ENCODE results near the gene LIAS. TPM values are rescaled to one million over a fixed set of nuclear protein-coding genes. Genes with fewer than 3 reads are reported as not detected.

Gene LIAS
- total and polyA plus RNA-seq, 4 donors: 8.6 to 26.7 (median 12.5) TPM

DNA sequence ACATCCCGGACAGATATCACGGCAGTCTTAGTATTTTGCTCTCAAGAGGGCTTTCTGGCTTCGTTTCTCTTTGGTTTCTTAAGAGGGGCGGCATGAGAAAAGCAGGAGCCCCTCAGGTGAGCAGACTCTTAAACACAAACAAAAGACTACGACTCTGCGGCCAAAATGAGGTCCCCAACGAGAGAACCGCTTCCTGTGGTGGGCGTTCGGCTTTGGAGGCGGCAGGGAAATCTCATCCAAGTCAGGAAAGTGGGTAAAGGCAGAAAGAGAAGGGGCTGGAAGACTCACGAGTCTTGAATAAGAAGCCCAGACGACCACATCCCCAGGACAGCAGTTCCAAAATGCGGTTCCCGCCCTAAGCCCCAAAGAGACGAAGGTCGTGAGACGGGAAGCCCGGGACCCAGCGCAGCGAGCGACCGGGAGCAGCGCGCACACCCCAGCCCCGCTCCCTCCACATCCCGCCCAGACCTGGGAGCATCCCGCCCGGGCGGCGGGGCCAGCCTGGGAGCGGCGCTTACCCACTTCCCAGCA, 68.0 kb downstream of the LIAS start:
- H3K36me3 ChIP-seq (ENCODE audit: control insufficient read depth in 4 of 4, insufficient read depth in 4 of 4, low read length in 4 of 4): peaks cover 0 to 7% (median 1%) of the 10 kb centered on the region in 4 donors
- peak overlapping the region; percentile 75 to 86 for H3K9ac ChIP-seq (ENCODE audit: insufficient read depth in 1 of 2, low read length in 2 of 2)
- H3K4me3 ChIP-seq: peak overlapping the region; percentile 63
- TF ChIP-seq, protein P1, sequence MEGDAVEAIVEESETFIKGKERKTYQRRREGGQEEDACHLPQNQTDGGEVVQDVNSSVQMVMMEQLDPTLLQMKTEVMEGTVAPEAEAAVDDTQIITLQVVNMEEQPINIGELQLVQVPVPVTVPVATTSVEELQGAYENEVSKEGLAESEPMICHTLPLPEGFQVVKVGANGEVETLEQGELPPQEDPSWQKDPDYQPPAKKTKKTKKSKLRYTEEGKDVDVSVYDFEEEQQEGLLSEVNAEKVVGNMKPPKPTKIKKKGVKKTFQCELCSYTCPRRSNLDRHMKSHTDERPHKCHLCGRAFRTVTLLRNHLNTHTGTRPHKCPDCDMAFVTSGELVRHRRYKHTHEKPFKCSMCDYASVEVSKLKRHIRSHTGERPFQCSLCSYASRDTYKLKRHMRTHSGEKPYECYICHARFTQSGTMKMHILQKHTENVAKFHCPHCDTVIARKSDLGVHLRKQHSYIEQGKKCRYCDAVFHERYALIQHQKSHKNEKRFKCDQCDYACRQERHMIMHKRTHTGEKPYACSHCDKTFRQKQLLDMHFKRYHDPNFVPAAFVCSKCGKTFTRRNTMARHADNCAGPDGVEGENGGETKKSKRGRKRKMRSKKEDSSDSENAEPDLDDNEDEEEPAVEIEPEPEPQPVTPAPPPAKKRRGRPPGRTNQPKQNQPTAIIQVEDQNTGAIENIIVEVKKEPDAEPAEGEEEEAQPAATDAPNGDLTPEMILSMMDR (IDR thresholded peaks at IDR 0.05; ENCODE audit: control extremely low read depth, extremely low read depth): no peak
- peaks cover 0 to 3% (median 0%) of the 10 kb centered on the region in 4 donors for H3K9me3 ChIP-seq (ENCODE audit: control insufficient read depth in 4 of 4, insufficient read depth in 3 of 4, low read length in 3 of 4)
- WGBS, 2 donors: 1% methylated on average over 26 to 33 of the region's 33 CpGs
- H3K4me1 ChIP-seq (ENCODE audit: control insufficient read depth in 5 of 5, insufficient read depth in 5 of 5, low read length in 5 of 5): peaks cover 0 to 21% (median 4%) of the 10 kb centered on the region in 5 donors
- DNase-seq: no peak
- H3K27me3 ChIP-seq (ENCODE audit: control insufficient read depth in 3 of 3, insufficient read depth in 3 of 3, low read length in 2 of 3): no peaks in the 10 kb centered on the region
- ATAC-seq (ENCODE audit: insufficient read depth, low FRiP score): peak; percentile 12
- H3K27ac ChIP-seq (ENCODE audit: low read depth in 1 of 2, low read length in 1 of 2): peak overlapping the region; percentile 86 to 93

DNA sequence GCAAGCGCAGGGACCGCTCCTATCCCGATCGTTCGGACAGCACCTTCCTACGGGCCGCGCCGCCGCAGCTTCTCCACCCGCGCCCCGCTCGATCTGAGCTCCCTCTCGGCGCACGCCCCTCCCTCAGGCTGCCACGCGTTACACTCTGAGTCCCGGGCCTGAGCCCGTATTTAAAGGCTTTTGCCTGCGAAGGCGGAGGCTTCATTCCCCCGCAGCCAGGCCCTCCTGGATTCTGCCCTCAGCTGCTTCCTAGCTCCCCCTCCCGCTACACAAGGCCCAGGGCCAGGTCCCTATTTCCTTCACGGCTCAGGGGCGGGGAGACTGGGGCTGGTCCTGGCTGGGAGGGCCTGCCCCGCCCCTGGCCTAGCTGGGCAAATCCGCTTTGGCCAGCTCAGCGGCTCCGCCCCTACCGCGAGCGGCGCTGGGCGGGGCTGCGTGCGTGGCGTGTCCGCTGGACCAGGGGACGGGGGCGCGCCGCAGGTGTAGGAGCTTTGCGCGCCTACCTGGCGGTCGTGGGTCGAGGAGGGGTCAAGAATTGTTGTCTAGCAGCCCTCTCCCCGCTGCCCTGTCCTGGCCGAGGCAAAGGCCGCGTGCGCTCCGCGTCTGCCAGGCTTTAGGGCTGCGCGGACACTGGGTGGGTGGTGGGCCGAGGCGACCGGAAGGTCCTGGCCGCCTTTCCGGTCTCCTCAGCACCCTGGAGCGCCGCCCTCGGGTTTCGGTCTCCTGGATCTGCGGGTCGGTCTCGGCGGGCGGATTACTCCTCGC, 68.6 kb downstream of the LIAS start, which contains the start of gene UGDH:
UGDH (minus strand) TSS at position 144 of the 765 bp plus-strand sequence. CDS start 5,927 bp downstream, outside the sequence.
- 0% methylated on average over 64 to 73 of the region's 73 CpGs for WGBS, 2 donors
- H3K9ac ChIP-seq (ENCODE audit: insufficient read depth in 1 of 2, low read length in 2 of 2): peak within 1 kb of the TSS; percentile 75 to 88
- peaks cover 0 to 11% (median 3%) of the 10 kb centered on the region in 4 donors for H3K36me3 ChIP-seq (ENCODE audit: control insufficient read depth in 4 of 4, insufficient read depth in 4 of 4, low read length in 4 of 4)
- TF ChIP-seq, protein P1 (IDR thresholded peaks at IDR 0.05; ENCODE audit: control extremely low read depth, extremely low read depth): no peak
- H3K27me3 ChIP-seq (ENCODE audit: control insufficient read depth in 3 of 3, insufficient read depth in 3 of 3, low read length in 2 of 3): no peaks in the 10 kb centered on the region
- peaks cover 0 to 18% (median 4%) of the 10 kb centered on the region in 5 donors for H3K4me1 ChIP-seq (ENCODE audit: control insufficient read depth in 5 of 5, insufficient read depth in 5 of 5, low read length in 5 of 5)
- peak within 1 kb of the TSS; percentile 93 to 95 for H3K27ac ChIP-seq (ENCODE audit: low read depth in 1 of 2, low read length in 1 of 2)
- H3K4me3 ChIP-seq: peak within 1 kb of the TSS; percentile 63
- peak; percentile 99 for DNase-seq
- peak; percentile 97 for ATAC-seq (ENCODE audit: insufficient read depth, low FRiP score)
- H3K9me3 ChIP-seq (ENCODE audit: control insufficient read depth in 4 of 4, insufficient read depth in 3 of 4, low read length in 3 of 4): peaks cover 0 to 3% (median 0%) of the 10 kb centered on the region in 4 donors

DNA sequence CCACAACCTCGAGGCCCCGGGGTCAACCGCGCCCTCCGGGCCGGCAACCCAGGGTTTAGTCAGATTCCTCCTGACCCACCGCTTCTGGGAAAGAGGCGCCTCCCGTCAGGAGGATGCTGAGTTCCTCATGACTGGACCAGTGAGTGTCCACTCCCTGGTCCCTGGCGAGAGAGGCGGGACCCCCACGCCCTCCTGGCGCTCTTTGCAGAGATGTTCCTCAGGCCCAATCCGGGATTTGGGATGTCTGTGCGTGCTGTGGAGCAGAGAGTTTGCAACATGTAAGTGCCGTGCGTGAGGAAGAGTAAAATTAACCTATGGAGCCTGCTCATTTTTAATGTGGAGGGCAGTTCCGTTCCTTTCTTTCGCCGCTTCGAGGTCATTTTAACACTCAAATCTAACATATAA, 69.2 kb downstream of the LIAS start:
- no peaks in the 10 kb centered on the region for H3K27me3 ChIP-seq (ENCODE audit: control insufficient read depth in 3 of 3, insufficient read depth in 3 of 3, low read length in 2 of 3)
- ATAC-seq (ENCODE audit: insufficient read depth, low FRiP score) (peak; percentile 60), DNase-seq (no peak)
- peak overlapping the region; percentile 48 to 88 for H3K9ac ChIP-seq (ENCODE audit: insufficient read depth in 1 of 2, low read length in 2 of 2)
- H3K27ac ChIP-seq (ENCODE audit: low read depth in 1 of 2, low read length in 1 of 2): peak overlapping the region; percentile 89 to 95
- TF ChIP-seq, protein P1 (IDR thresholded peaks at IDR 0.05; ENCODE audit: control extremely low read depth, extremely low read depth): no peak
- 2% methylated on average over 20 to 21 of the region's 21 CpGs for WGBS, 2 donors
- peak overlapping the region; percentile 63 for H3K4me3 ChIP-seq
- peaks cover 0 to 3% (median 0%) of the 10 kb centered on the region in 4 donors for H3K9me3 ChIP-seq (ENCODE audit: control insufficient read depth in 4 of 4, insufficient read depth in 3 of 4, low read length in 3 of 4)
- peaks cover 0 to 18% (median 4%) of the 10 kb centered on the region in 5 donors for H3K4me1 ChIP-seq (ENCODE audit: control insufficient read depth in 5 of 5, insufficient read depth in 5 of 5, low read length in 5 of 5)
- peaks cover 1 to 11% (median 4%) of the 10 kb centered on the region in 4 donors for H3K36me3 ChIP-seq (ENCODE audit: control insufficient read depth in 4 of 4, insufficient read depth in 4 of 4, low read length in 4 of 4)

Small RNA genes lying within 50 kb of the gene (small RNA-seq; reads per million reads assigned to genes)
- gene MIR5591 (ENCODE audit: low replicate concordance): not detected
- not detected for gene RF00019 (ENCODE audit: low replicate concordance)

Other genes starting within 250 kb of the LIAS start
- gene RFC1, start 92.7 kb upstream of the LIAS start, total RNA-seq: 10 to 100 TPM; 37.1 to 75.3 TPM
- 10 to 100 TPM; 11.0 to 14.7 TPM for gene RFC1, start 92.7 kb upstream of the LIAS start, polyA plus RNA-seq
- under 1 TPM; 0.51 to 0.80 TPM for gene KLB, start 52.1 kb upstream of the LIAS start, total RNA-seq
- under 1 TPM; 0.06 to 0.26 TPM for gene KLB, start 52.1 kb upstream of the LIAS start, polyA plus RNA-seq
- gene RPL9, start 134 bp upstream of the LIAS start, total RNA-seq: 1,000 to 10,000 TPM in 1 of 2 donors, 100 to 1,000 TPM in 1; 963 to 2,992 TPM
- 1,000 to 10,000 TPM; 1,357 to 3,293 TPM for gene RPL9, start 134 bp upstream of the LIAS start, polyA plus RNA-seq
- 10 to 100 TPM; 51.6 to 69.1 TPM for gene UGDH, start 68.4 kb downstream of the LIAS start, total RNA-seq
- 10 to 100 TPM; 13.4 to 21.5 TPM for gene UGDH, start 68.4 kb downstream of the LIAS start, polyA plus RNA-seq
- gene SMIM14, start 179.8 kb downstream of the LIAS start, total RNA-seq: 10 to 100 TPM; 42.8 to 52.1 TPM
- gene SMIM14, start 179.8 kb downstream of the LIAS start, polyA plus RNA-seq: 10 to 100 TPM; 23.4 to 24.6 TPM
- 10 to 100 TPM; 35.2 to 54.6 TPM for gene UBE2K, start 239.1 kb downstream of the LIAS start, total RNA-seq
- gene UBE2K, start 239.1 kb downstream of the LIAS start, polyA plus RNA-seq: 10 to 100 TPM; 32.1 to 34.8 TPM

All from lung (tissue), 13 donors.